ENCODE data around the gene TOE1.
"Not testable (repeated sequence)": the region's sequence is repeated elsewhere in the genome, so short reads cannot be mapped to it uniquely, and the experiment has no call there.

Gene TOE1

GRCh38 chr1:45356186-45356585 is 16.2 kb downstream of the TOE1 start:
- no peak for DNase-seq

GRCh38 chr1:45359882-45360513 is 20.0 kb downstream of the TOE1 start:
- DNase-seq, result no peak

- DNase-seq, result not testable (repeated sequence)
These were observed 21.0 kb downstream of the TOE1 start for GRCh38 chr1:45360981-45361380.

- DNase-seq, result no peak
These were observed 24.3 kb downstream of the TOE1 start for GRCh38 chr1:45364294-45364693.

- no peak for DNase-seq
These were observed 25.1 kb downstream of the TOE1 start for GRCh38 chr1:45365051-45365450.

- DNase-seq, result no peak
These were observed 30.6 kb downstream of the TOE1 start for GRCh38 chr1:45370575-45370974.

- DNase-seq, result no peak
These were observed 33.6 kb downstream of the TOE1 start for GRCh38 chr1:45373573-45373972.

GRCh38 chr1:45375104-45376090 is 35.4 kb downstream of the TOE1 start:
- no peak for DNase-seq

GRCh38 chr1:45378184-45378583 is 38.2 kb downstream of the TOE1 start:
- DNase-seq, result no peak

- DNase-seq, result no peak
These were observed 39.6 kb downstream of the TOE1 start for GRCh38 chr1:45379524-45379923.

- DNase-seq, result no peak
These were observed 40.2 kb downstream of the TOE1 start for GRCh38 chr1:45380125-45380524.

- no peak for DNase-seq
These were observed 40.8 kb downstream of the TOE1 start for GRCh38 chr1:45380730-45381129.

GRCh38 chr1:45381243-45381642 is 41.3 kb downstream of the TOE1 start:
- no peak for DNase-seq

GRCh38 chr1:45383191-45383590 is 43.2 kb downstream of the TOE1 start:
- no peak for DNase-seq

- DNase-seq, result not testable (repeated sequence)
These were observed 44.2 kb downstream of the TOE1 start for GRCh38 chr1:45384213-45384612.

GRCh38 chr1:45385302-45385701 is 45.3 kb downstream of the TOE1 start:
- DNase-seq, result no peak

GRCh38 chr1:45386219-45386618 is 46.2 kb downstream of the TOE1 start:
- DNase-seq, result no peak
